ENCODE results near the gene SIX5.

Gene SIX5

GRCh38 chr19:45773384-45773783 lies 4.3 kb upstream of the SIX5 start:
- no peak for DNase-seq

GRCh38 chr19:45772912-45773311 lies 3.9 kb upstream of the SIX5 start:
- no peak for DNase-seq

GRCh38 chr19:45772130-45772840 lies 3.2 kb upstream of the SIX5 start:
- no peak for DNase-seq

GRCh38 chr19:45771311-45771933 lies 2.4 kb upstream of the SIX5 start:
- DNase-seq: no peak

GRCh38 chr19:45770192-45771101 lies 1.4 kb upstream of the SIX5 start:
- DNase-seq: peak; percentile 52 to 95 (median 88)

GRCh38 chr19:45769821-45770191 lies 754 bp upstream of the SIX5 start:
- peak in 8 of 14 donors; percentile 37 to 86 (median 75) for DNase-seq

GRCh38 chr19:45768655-45768983 lies 433 bp downstream of the SIX5 start:
- DNase-seq: peak in 1 of 14 donors; percentile 63

- peak in 5 of 14 donors; percentile 11 to 63 (median 44) for DNase-seq
Observed at GRCh38 chr19:45767881-45768654, 984 bp downstream of the SIX5 start.

- peak in 4 of 14 donors; percentile 9 to 42 (median 23) for DNase-seq
Observed at GRCh38 chr19:45767410-45767880, 1.6 kb downstream of the SIX5 start.

GRCh38 chr19:45766869-45767346 lies 2.1 kb downstream of the SIX5 start:
- DNase-seq: no peak

GRCh38 chr19:45766296-45766868 lies 2.7 kb downstream of the SIX5 start:
- DNase-seq: no peak

GRCh38 chr19:45765702-45766295 lies 3.3 kb downstream of the SIX5 start:
- no peak for DNase-seq

GRCh38 chr19:45764945-45765701 lies 3.9 kb downstream of the SIX5 start:
- DNase-seq: no peak

- DNase-seq: no peak
Observed at GRCh38 chr19:45764475-45764874, 4.6 kb downstream of the SIX5 start.

GRCh38 chr19:45763691-45764294 lies 5.3 kb downstream of the SIX5 start:
- no peak for DNase-seq

GRCh38 chr19:45762870-45763631 lies 6.0 kb downstream of the SIX5 start:
- DNase-seq: no peak

- no peak for DNase-seq
Observed at GRCh38 chr19:45761714-45762113, 7.3 kb downstream of the SIX5 start.

GRCh38 chr19:45758921-45759320 lies 10.1 kb downstream of the SIX5 start:
- DNase-seq: no peak

- DNase-seq: no peak
Observed at GRCh38 chr19:45757695-45758094, 11.4 kb downstream of the SIX5 start.
